Measurements from ENCODE around the gene PHLDB2. TPM values are rescaled to one million over a fixed set of nuclear protein-coding genes. Genes with fewer than 3 reads are reported as not detected.

PHLDB2 gene
- total and polyA plus RNA-seq, 2 of the 13 experiments (the other 11 are each of a cell fraction or from before 2014, with no cell fraction given), result 8.4 to 23.6 TPM

DNA sequence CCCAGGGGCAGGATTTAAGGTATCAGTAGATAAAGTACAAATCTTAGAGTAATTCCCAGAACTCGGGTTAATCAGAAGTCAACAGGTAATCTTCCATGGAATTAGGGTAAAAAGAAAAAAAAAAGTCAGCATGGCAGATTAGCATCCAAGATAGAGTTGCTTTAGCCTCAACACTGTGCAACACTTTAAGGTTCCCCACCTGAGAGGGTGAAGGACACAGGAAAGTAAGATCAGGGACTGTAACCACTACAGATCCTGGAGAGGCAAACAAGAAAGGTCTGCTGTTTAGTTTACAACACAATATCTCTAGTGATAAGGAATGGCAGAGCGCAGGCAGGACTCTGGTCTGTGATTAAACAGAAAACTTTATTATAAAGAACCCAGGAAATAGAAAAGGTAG, 4.1 kb upstream of the PHLDB2 start:
- ChIA-PET POLR2A (no interaction called here), CTCF (ENCODE audit: low intra/inter-chr PET ratio, low total read pairs) (no interaction called here)
- WGBS (ENCODE audit: low lambda C conversion rate), result 93% methylated on average over 2 of the region's 2 CpGs
- ATAC-seq (no peak), FAIRE-seq (no peak), DNase-seq (ENCODE audit: low spot score) (no peak)
- in situ Hi-C loops (cut with HindIII; ENCODE audit: extremely low pct_ligation_motif_present, low pct_unique_long_range_greater_than_20kb), result no loop called here
- H3K4me3 ChIP-seq (replicated peaks in 1 of 3; ENCODE audit: insufficient read depth in 1 of 3, low read depth in 2 of 3, low read length in 3 of 3), result no peak overlapping the region
- H3K27me3 ChIP-seq (ENCODE audit: control insufficient read depth in 1 of 2, insufficient read depth in 2 of 2, low read length in 2 of 2), result no peaks in the 10 kb centered on the region; a peak in 1 of 5 replicates
- intact Hi-C loops (cut with micrococcal nuclease; ENCODE audit: unreplicated experiment), result no loop called here
- no peak overlapping the region for H2AFZ ChIP-seq (ENCODE audit: low read length)
- TF ChIP-seq JUNB (CRISPR knock-in tag; IDR thresholded peaks at IDR 0.05; ENCODE audit: borderline replicate concordance) (no peak), STAT5B (CRISPR knock-in tag; IDR thresholded peaks at IDR 0.05) (no peak)
- H3K4me1 ChIP-seq (ENCODE audit: insufficient read depth, low read length), result peaks cover 6% of the 10 kb centered on the region
- no peaks in the 10 kb centered on the region for H3K79me2 ChIP-seq (ENCODE audit: insufficient read depth, low read length)
- H3K9me3 ChIP-seq (ENCODE audit: low read length), result no peaks in the 10 kb centered on the region
- H3K36me3 ChIP-seq (replicated peaks in 1 of 2; ENCODE audit: control insufficient read depth in 1 of 2, insufficient read depth in 2 of 2, low read length in 2 of 2), result no peaks in the 10 kb centered on the region; a peak in 1 of 5 replicates
- no peak overlapping the region for H3K27ac ChIP-seq (ENCODE audit: extremely low read length, insufficient read depth, low read length)
- no peak overlapping the region for H3K9ac ChIP-seq (ENCODE audit: insufficient read depth, low read depth, low read length)
- H3K4me2 ChIP-seq (ENCODE audit: low read depth, low read length), result no peak overlapping the region
- no peaks in the 10 kb centered on the region for H4K20me1 ChIP-seq (ENCODE audit: insufficient read depth, low read length)
- BruUV-seq (replicated peaks), result no TSS peak

DNA sequence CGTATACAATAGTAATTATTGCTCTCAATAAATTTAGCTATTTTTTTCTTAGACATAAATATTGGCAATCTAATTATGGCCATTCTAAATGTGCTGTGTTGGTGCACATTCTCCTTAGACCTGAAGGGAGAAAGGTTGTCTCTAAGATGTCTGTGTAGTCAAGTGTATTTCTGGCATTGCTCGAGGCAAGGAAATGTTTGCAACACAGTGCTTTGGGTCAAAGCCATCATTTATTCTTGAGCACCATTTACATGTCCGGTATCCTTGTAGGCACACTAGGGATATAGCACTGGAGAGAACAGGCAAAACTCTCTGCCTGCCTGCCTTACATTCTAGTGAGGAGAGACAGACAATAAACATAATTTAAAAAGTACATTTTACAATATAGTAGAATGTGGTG, 2.6 kb upstream of the PHLDB2 start:
- no peak for FAIRE-seq
- H3K9me3 ChIP-seq (ENCODE audit: low read length), result no peaks in the 10 kb centered on the region
- no peak overlapping the region for H3K9ac ChIP-seq (ENCODE audit: insufficient read depth, low read depth, low read length)
- no TSS peak for BruUV-seq (replicated peaks)
- ChIA-PET CTCF (ENCODE audit: low intra/inter-chr PET ratio, low total read pairs) (no interaction called here), POLR2A (no interaction called here)
- no peak overlapping the region for H3K4me2 ChIP-seq (ENCODE audit: low read depth, low read length)
- no peak overlapping the region for H3K4me3 ChIP-seq (replicated peaks in 1 of 3; ENCODE audit: insufficient read depth in 1 of 3, low read depth in 2 of 3, low read length in 3 of 3)
- no peak for ATAC-seq
- no peak overlapping the region for H3K27ac ChIP-seq (ENCODE audit: extremely low read length, insufficient read depth, low read length)
- in situ Hi-C loops (cut with HindIII; ENCODE audit: extremely low pct_ligation_motif_present, low pct_unique_long_range_greater_than_20kb), result no loop called here
- no peaks in the 10 kb centered on the region; a peak in 1 of 5 replicates for H3K36me3 ChIP-seq (replicated peaks in 1 of 2; ENCODE audit: control insufficient read depth in 1 of 2, insufficient read depth in 2 of 2, low read length in 2 of 2)
- no peaks in the 10 kb centered on the region for H4K20me1 ChIP-seq (ENCODE audit: insufficient read depth, low read length)
- no peaks in the 10 kb centered on the region; a peak in 1 of 5 replicates for H3K27me3 ChIP-seq (ENCODE audit: control insufficient read depth in 1 of 2, insufficient read depth in 2 of 2, low read length in 2 of 2)
- intact Hi-C loops (cut with micrococcal nuclease; ENCODE audit: unreplicated experiment), result no loop called here
- no peak overlapping the region for H2AFZ ChIP-seq (ENCODE audit: low read length)
- 90% methylated on average over 3 of the region's 3 CpGs for WGBS (ENCODE audit: low lambda C conversion rate)
- peaks cover 13% of the 10 kb centered on the region for H3K4me1 ChIP-seq (ENCODE audit: insufficient read depth, low read length)
- DNase-seq (ENCODE audit: low spot score), result no peak
- H3K79me2 ChIP-seq (ENCODE audit: insufficient read depth, low read length), result no peaks in the 10 kb centered on the region
- TF ChIP-seq MXI1 (IDR thresholded peaks at IDR 0.05; ENCODE audit: borderline replicate concordance, low read depth, low read length) (no peak), RBM39 (IDR thresholded peaks at IDR 0.05; ENCODE audit: low read depth, low read length, poor library complexity, severe bottlenecking) (no peak), ZBTB21 (CRISPR knock-in tag; IDR thresholded peaks at IDR 0.05) (no peak), SP5 (CRISPR knock-in tag; IDR thresholded peaks at IDR 0.05; ENCODE audit: borderline replicate concordance, low read depth) (no peak)
- TF ChIP-seq, protein P1, sequence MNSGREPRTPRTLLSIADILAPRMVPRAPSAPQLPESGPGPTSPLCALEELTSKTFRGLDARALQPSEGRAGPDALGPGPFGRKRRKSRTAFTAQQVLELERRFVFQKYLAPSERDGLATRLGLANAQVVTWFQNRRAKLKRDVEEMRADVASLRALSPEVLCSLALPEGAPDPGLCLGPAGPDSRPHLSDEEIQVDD (CRISPR knock-in tag; IDR thresholded peaks at IDR 0.05; ENCODE audit: borderline replicate concordance), result no peak
- TF ChIP-seq, protein P2, sequence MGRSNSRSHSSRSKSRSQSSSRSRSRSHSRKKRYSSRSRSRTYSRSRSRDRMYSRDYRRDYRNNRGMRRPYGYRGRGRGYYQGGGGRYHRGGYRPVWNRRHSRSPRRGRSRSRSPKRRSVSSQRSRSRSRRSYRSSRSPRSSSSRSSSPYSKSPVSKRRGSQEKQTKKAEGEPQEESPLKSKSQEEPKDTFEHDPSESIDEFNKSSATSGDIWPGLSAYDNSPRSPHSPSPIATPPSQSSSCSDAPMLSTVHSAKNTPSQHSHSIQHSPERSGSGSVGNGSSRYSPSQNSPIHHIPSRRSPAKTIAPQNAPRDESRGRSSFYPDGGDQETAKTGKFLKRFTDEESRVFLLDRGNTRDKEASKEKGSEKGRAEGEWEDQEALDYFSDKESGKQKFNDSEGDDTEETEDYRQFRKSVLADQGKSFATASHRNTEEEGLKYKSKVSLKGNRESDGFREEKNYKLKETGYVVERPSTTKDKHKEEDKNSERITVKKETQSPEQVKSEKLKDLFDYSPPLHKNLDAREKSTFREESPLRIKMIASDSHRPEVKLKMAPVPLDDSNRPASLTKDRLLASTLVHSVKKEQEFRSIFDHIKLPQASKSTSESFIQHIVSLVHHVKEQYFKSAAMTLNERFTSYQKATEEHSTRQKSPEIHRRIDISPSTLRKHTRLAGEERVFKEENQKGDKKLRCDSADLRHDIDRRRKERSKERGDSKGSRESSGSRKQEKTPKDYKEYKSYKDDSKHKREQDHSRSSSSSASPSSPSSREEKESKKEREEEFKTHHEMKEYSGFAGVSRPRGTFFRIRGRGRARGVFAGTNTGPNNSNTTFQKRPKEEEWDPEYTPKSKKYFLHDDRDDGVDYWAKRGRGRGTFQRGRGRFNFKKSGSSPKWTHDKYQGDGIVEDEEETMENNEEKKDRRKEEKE (IDR thresholded peaks at IDR 0.05), result no peak
